HG02678 (cell line): ENCODE results near the gene OTOG.

Experiments used
- ATAC-seq: cut with Tn5 transposase; IDR thresholded peaks from one replicate; pipeline ENCODE4 v1.9.1; 2021; ENCODE audit warnings: mild to moderate bottlenecking, moderate library complexity; ENCODE audit not compliant: unreplicated experiment

Gene OTOG

DNA sequence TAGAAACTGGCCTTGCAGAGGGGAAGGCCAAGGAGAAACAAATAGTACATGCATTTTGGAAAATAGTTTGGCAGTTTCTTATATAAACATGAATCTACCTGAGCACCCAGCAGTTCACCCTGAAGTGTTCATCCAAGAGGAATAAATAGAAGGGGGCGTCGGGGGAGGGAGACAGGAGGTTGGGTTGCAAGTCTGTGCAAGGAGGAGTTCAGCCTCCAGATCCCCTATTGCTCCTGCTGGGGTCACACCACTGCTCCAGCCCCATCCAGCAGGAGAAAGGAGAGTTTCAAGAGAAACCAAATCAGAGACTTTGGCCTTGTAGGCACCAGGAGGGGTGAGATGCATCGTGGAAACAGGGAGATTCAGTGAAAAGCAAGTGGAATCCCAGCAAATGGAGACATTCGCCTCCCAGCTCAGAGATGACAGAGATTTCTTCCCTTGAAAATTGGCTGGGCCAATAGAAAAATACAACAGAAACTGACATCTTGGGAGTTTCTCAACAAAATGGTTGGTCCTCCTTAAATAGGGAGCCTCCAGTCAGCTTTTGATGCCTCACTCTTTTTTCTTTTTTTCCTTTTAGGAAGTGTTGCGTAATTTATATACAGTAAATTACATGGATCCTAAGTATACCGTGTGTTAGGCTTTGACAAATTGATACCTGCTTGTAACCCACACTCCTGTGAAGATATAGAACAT lies 34.1 kb downstream of the OTOG start:
- ATAC-seq = no peak

DNA sequence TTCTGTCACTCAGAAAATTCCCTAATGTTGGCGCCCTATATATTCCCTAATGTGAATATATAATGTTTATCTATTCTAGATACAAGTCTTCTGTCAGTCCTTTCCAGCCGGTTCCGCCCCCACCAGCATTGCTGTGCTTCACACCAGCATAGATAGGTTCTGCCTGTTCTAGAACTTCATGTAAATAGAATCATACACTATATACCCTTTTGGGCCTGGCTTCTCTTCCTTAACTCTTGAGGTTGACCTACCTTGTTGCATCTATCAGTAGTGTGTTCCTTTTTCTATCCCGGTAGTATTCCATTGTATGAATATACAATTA lies 34.6 kb downstream of the OTOG start:
- no peak for ATAC-seq

GRCh38 chr11:17585911-17586695 lies 39.0 kb downstream of the OTOG start:
- ATAC-seq = no peak

DNA sequence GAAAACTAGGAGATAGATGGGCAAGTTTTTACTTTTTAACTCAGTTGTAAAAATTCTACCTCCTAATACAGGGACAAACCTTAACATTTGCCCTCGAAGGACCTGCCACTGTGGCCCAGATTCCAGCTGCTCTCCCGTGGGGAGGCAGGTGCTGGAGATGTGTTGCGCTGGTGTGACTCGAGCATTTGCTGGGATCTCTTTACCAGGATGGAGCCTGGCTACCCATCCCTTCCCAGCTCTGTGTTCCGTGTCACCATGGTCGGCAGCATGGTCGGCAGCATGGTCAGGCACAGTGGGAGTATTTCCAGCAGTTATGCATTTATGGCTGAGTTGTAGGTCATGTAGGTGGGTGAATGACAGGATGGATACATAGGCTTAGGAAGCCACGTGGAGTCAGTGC lies 41.1 kb downstream of the OTOG start:
- no peak for ATAC-seq

GRCh38 chr11:17588721-17589120 lies 41.7 kb downstream of the OTOG start:
- no peak for ATAC-seq

- no peak for ATAC-seq
These were observed 43.4 kb downstream of the OTOG start for GRCh38 chr11:17590463-17590862.

GRCh38 chr11:17591293-17591692 lies 44.2 kb downstream of the OTOG start:
- ATAC-seq = no peak

DNA sequence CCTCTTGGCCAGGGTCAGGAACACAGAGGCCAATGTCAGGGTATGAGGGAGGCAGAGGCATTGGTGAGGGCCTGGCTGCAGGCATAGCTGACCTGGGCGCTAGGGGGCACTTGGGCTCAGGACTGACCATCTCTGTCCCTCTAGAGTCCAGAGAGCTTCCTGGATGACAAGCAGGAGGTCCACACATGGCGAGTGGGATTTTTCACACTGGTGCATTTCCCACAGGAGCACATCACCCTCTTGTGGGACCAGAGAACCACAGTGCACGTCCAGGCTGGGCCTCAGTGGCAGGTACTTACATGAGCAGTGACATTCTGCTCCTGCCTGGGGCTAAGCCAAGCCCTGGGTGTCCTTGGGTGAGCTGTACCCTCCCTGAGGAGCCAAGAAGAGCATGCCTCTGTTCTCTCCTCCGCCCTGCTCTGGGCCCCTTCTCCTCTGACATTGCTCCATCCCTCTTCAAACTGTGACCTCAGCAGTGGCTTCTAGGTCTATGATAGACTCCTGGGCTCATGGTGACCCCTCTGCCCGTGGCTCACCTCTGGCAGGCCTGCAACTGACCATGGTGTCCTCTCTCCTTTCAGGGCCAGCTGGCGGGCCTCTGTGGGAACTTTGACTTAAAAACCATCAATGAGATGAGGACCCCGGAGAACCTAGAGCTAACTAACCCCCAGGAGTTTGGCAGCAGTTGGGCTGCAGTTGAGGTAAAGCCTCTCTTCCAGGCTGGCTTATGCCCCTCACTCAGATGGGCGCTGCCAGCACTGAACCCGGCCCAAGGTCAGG lies 46.6 kb downstream of the OTOG start:
- no peak for ATAC-seq

GRCh38 chr11:17594686-17595192 lies 47.7 kb downstream of the OTOG start:
- ATAC-seq = no peak

GRCh38 chr11:17595526-17596309 lies 48.7 kb downstream of the OTOG start:
- no peak for ATAC-seq

DNA sequence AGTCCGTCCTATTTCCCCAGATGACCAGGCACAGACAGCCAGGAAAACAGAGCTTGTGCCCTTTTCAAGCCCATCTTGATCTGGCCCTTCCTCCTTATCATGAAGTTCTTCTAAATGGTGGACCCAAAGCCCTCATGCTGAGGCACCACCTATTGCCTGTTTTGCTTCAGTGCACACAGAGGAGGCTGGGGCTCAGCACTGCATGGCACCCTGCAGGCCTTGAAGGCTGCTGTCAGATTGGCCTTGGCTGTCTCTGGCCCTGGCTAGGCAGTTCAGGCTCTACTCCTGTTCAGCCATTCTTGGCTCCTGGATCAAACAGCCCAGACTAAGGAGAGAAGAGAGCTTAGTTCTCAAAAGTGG lies 49.2 kb downstream of the OTOG start:
- ATAC-seq = no peak

- ATAC-seq = no peak
These were observed 49.7 kb downstream of the OTOG start for GRCh38 chr11:17596711-17597110.

GRCh38 chr11:17597770-17598169 lies 50.7 kb downstream of the OTOG start:
- ATAC-seq = no peak

GRCh38 chr11:17598700-17599459 lies 51.8 kb downstream of the OTOG start:
- ATAC-seq = peak; percentile 95

GRCh38 chr11:17599460-17599925 lies 52.4 kb downstream of the OTOG start:
- ATAC-seq = no peak

DNA sequence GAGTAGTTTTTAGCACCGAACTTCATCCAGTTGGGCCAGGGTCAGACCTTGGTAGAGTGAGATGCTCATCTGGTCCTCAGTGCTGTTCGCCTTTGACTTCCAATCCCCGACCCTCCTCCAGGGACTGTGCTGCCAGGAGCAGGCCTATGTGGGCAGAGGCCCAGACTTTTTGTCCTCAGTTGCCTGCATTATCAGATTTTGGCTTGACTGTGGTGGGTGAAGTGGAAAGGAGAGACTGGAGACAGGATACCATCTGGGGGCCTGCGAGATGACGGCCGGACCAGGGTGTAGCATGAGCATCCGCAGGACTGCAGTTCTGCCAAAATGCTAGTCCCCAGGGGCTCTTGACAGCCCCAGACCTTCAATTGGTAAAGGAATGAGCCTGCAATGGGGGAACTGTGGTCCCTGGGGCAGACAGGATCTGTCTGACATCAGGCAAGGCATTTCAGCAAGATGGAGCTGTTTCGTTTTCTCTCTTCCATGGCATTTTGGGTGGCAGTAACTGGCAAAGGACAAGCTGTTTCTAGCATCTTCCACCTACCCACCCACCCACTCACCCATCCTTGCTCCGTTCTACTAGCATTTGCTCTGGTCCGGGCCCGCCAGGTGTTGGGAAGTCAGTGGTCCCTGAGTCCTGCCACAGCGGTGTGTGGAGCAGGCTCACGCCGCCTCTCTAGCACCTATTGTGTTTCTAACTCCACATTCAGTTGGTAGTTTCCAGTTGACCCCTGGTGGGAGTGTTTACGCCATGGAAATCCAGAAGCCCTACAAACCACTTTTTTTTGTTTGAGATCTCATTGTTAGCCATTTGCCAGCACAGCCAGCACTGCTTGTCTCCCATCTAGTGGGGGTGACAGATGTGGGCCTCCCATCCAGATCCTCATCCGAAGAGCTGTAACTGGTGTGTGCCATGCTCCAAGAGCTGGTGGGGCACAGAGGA lies 53.5 kb downstream of the OTOG start:
- ATAC-seq = no peak

DNA sequence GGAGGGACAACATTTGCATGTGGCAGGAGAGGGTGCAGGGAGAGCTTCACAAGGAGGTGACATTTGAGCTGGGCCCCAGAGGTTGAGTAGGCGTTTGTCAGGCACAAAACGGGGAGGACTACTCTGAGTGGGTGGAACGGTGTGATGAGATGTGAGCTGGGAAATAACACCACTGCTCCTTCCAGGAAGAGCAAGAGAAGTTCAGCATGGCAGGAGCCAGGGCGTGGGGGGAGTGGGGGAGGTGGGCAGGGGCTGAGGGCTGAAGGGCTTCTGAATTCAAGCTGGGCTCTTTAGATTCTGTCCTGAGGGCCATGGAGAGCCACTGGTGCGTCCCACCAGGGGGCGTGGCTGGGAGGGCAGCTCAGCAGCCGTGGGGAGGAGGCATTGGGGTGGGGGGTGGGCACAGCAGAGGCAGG lies 54.2 kb downstream of the OTOG start:
- no peak for ATAC-seq

GRCh38 chr11:17601676-17602075 lies 54.6 kb downstream of the OTOG start:
- ATAC-seq = no peak
